SK-N-SH (cell line): ENCODE results near the gene INSYN2B. TPM values are rescaled to one million over a fixed set of nuclear protein-coding genes. Genes with fewer than 3 reads are reported as not detected.
A peak's percentile ranks its signal among the peaks of the same experiment; 100 is the strongest.

Source experiments
- CTCF ChIA-PET: fragments of 300-600, 350-600 bp; formaldehyde crosslinking; extraction: SDS; loops from one replicate; lab custom pipeline; 2021; lab: Yijun Ruan, JAX
- POLR2A ChIA-PET: fragments of 350-600 bp; sonication (Branson Sonifier 250); formaldehyde crosslinking; extraction: SDS; loops from one replicate; lab custom pipeline; 2020; ENCODE audit warnings: antibody characterized with exemption, inconsistent platforms; lab: Yijun Ruan, JAX
- DNase-seq: peaks from one replicate; pipeline ENCODE4 v3.0.0; 2012
- H2AFZ ChIP-seq: fragments of 200-600 bp; sonication (generic); 2 replicates; pipeline ENCODE4 v1.8.1; 2016; ENCODE audit warnings: antibody characterized with exemption, mild to moderate bottlenecking, low read depth
- H3F3A ChIP-seq: fragments of 200-600 bp; sonication (generic); replicated peaks from 2 replicates; pipeline ENCODE3; 2016; ENCODE audit warnings: antibody characterized with exemption, mild to moderate bottlenecking; ENCODE audit not compliant: insufficient read depth
- H3K27ac ChIP-seq, 2 experiments: fragments of 200-500 bp in 1 of 2; fragments of 200-600 bp in 1 of 2; sonication (Bioruptor generic) in 1 of 2; sonication (generic), shearing (Covaris generic) in 1 of 2; 2 replicates each; pipeline versions ENCODE4 v1.5.1 to v1.6.1; 2014 to 2016; ENCODE audit warnings: low read depth in 2 of 2, inconsistent platforms in 1 of 2, low read length in 1 of 2, mild to moderate bottlenecking in 1 of 2, mixed read lengths in 1 of 2
- H3K27me3 ChIP-seq: fragments of 200-600 bp; sonication (generic), shearing (Covaris generic); 2 replicates; pipeline ENCODE4 v1.6.1; 2016; ENCODE audit warnings: mixed run types; ENCODE audit not compliant: insufficient read depth
- H3K36me3 ChIP-seq, 2 experiments: fragments of 200-500 bp in 1 of 2; fragments of 200-600 bp in 1 of 2; sonication (Bioruptor generic) in 1 of 2; sonication (generic) in 1 of 2; replicated peaks in 1 of 2; 2 replicates each; pipeline versions ENCODE3 to v1.5.1; 2014 to 2016; ENCODE audit warnings: low read length in 1 of 2, mild to moderate bottlenecking in 1 of 2; ENCODE audit not compliant: insufficient read depth in 2 of 2, control insufficient read depth in 1 of 2
- H3K4me1 ChIP-seq, 2 experiments: fragments of 200-500 bp in 1 of 2; fragments of 200-600 bp in 1 of 2; sonication (Bioruptor generic) in 1 of 2; sonication (generic), shearing (Covaris generic) in 1 of 2; 2 replicates each; pipeline versions ENCODE4 v1.5.1 to v1.6.1; 2014 to 2016; ENCODE audit warnings: low read depth in 1 of 2, low read length in 1 of 2, mixed run types in 1 of 2; ENCODE audit not compliant: insufficient read depth in 2 of 2, control insufficient read depth in 1 of 2
- H3K4me2 ChIP-seq: fragments of 200-600 bp; sonication (generic), shearing (Covaris generic); 2 replicates; pipeline ENCODE4 v1.6.1; 2017; ENCODE audit warnings: mixed run types
- H3K4me3 ChIP-seq, 2 experiments: fragments of 200-500 bp in 1 of 2; fragments of 200-600 bp in 1 of 2; sonication (Bioruptor generic) in 1 of 2; sonication (generic), shearing (Covaris generic) in 1 of 2; 2 replicates each; pipeline versions ENCODE4 v1.5.1 to v1.8.1; 2014 to 2016; ENCODE audit warnings: low read depth in 2 of 2, inconsistent platforms in 1 of 2, low read length in 1 of 2, mild to moderate bottlenecking in 1 of 2, mixed read lengths in 1 of 2, moderate library complexity in 1 of 2
- H3K79me2 ChIP-seq: fragments of 200-600 bp; sonication (generic); 2 replicates; pipeline ENCODE4 v1.8.1; 2017; ENCODE audit warnings: mild to moderate bottlenecking; ENCODE audit not compliant: insufficient read depth
- H3K9ac ChIP-seq: fragments of 200-600 bp; sonication (generic); 2 replicates; pipeline ENCODE4 v1.6.1; 2017; ENCODE audit warnings: mixed run types
- H3K9me2 ChIP-seq: fragments of 200-600 bp; sonication (generic); 2 replicates; pipeline ENCODE4 v1.6.1; 2017; ENCODE audit warnings: mixed run types
- H3K9me3 ChIP-seq: fragments of 200-600 bp; sonication (generic); 2 replicates; pipeline ENCODE4 v1.6.1; 2017; ENCODE audit warnings: mixed run types, mild to moderate bottlenecking, moderate library complexity
- H4K20me1 ChIP-seq: fragments of 200-600 bp; sonication (generic); 2 replicates; pipeline ENCODE4 v1.6.1; 2017; ENCODE audit warnings: mild to moderate bottlenecking, mixed run types; ENCODE audit not compliant: insufficient read depth
- CTCF ChIP-seq: fragments of 200-600 bp; sonication (generic); IDR thresholded peaks from 2 replicates; pipeline ENCODE4 v1.6.1; 2017; ENCODE audit warnings: antibody characterized with exemption, mild to moderate bottlenecking, moderate library complexity
- ELF1 ChIP-seq: IDR thresholded peaks from 2 replicates; pipeline ENCODE4 v1.4.0; 2012
- EZH2phosphoT487 ChIP-seq: fragments of 200-600 bp; sonication (generic); IDR thresholded peaks from 2 replicates; pipeline ENCODE4 v1.6.1; 2017; ENCODE audit warnings: low read depth, mixed run types, mild to moderate bottlenecking, antibody characterized with exemption, moderate library complexity, borderline replicate concordance
- GABPA ChIP-seq: IDR thresholded peaks from 2 replicates; pipeline ENCODE4 v1.4.0; 2012; ENCODE audit warnings: low read depth, mild to moderate bottlenecking
- GATA2 ChIP-seq: sonication (generic); formaldehyde crosslinking; IDR thresholded peaks from 2 replicates; pipeline ENCODE4 v1.5.0; 2020; ENCODE audit warnings: mild to moderate bottlenecking, missing genetic modification reagents
- NFIC ChIP-seq: IDR thresholded peaks from 2 replicates; pipeline ENCODE4 v1.4.0; 2012; ENCODE audit warnings: borderline replicate concordance
- NRF1 ChIP-seq: IDR thresholded peaks from 2 replicates; pipeline ENCODE4 v1.6.1; 2012; ENCODE audit warnings: low read depth, mild to moderate bottlenecking, low read length
- POLR2AphosphoS5 ChIP-seq: IDR thresholded peaks from 2 replicates; pipeline ENCODE4 v1.6.1; 2012; ENCODE audit warnings: low read depth, low read length
- RCOR1 ChIP-seq: fragments of 150-350 bp; IDR thresholded peaks from 2 replicates; pipeline ENCODE4 v1.6.1; 2017; ENCODE audit warnings: antibody characterized with exemption, low read length
- REST ChIP-seq: IDR thresholded peaks from 2 replicates; pipeline ENCODE4 v1.6.1; 2012; ENCODE audit warnings: mild to moderate bottlenecking, low read depth, low read length, moderate library complexity
- RFX5 ChIP-seq: IDR thresholded peaks from 2 replicates; pipeline ENCODE4 v1.6.1; 2012; ENCODE audit warnings: mild to moderate bottlenecking, improper control_type of control experiment, low read length
- TCF12 ChIP-seq: IDR thresholded peaks from 2 replicates; pipeline ENCODE4 v1.4.0; 2012
- YY1 ChIP-seq: IDR thresholded peaks from 2 replicates; pipeline ENCODE4 v1.4.0; 2012; ENCODE audit warnings: low read depth, mild to moderate bottlenecking
- WGBS: methylation state at CpG from one replicate; pipeline ENCODE4 v1.1.6; 2017; ENCODE audit warnings: low lambda C conversion rate; 5-methylcytosine and 5-hydroxymethylcytosine counted together
- polyA plus RNA-seq, 3 experiments: library from polyadenylated mRNA; depleted of rRNA; stranded (reverse); fragments of >200 nt; gene quantifications; 2 replicates each; pipeline ENCODE4 v1.2.3, GENCODE V29; 2012
- TF ChIP-seq, protein P1 (sequence below): IDR thresholded peaks from 2 replicates; pipeline ENCODE4 v1.4.0; 2012; ENCODE audit warnings: low read depth

The INSYN2B gene
- polyA plus RNA-seq, 1 of the 3 experiments (the other 2 are of a cell fraction), result 9.2 TPM

DNA sequence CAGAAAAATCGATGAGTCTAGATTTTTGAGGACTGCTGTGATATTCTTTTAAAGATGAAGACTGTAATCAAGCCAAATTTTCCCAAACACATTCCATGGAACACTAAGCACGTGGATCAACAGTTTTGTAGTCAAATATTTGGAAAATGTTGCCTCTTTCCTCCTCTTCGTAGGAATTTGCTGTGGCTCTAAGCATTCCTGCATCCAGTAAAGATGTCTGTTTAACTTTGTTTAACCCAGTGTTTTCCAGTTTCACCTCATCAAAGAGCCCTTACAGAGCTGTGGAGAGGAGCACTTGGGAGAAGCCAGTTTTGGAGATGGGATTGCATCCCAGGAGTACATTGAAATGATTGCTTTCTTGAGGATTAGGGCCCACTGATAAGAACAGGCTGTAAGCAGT, 58.9 kb downstream of the INSYN2B start:
- Histone ChIP-seq H3K4me3 (no peak overlapping the region), H4K20me1 (no peaks in the 10 kb centered on the region), H3K79me2 (peaks cover 19% of the 10 kb centered on the region), H3K9ac (no peak overlapping the region), H3F3A (no peaks in the 10 kb centered on the region), H3K4me2 (peak overlapping the region; percentile 40), H2AFZ (no peak overlapping the region), H3K27ac (peak overlapping the region in 1 of 2 experiments; percentile 45; a peak in 2 of 4 replicates), H3K9me2 (no peaks in the 10 kb centered on the region), H3K9me3 (no peaks in the 10 kb centered on the region), H3K4me1 (peaks cover 3 to 11% of the 10 kb centered on the region in 2 experiments; a peak in 3 of 4 replicates), H3K36me3 (peaks cover 0 to 18% of the 10 kb centered on the region in 2 experiments), H3K27me3 (no peaks in the 10 kb centered on the region)
- TF ChIP-seq TCF12 (no peak), NFIC (no peak), GABPA (no peak), CTCF (no peak), RFX5 (no peak), EZH2phosphoT487 (no peak), RCOR1 (no peak), YY1 (no peak), POLR2AphosphoS5 (no peak)
- TF ChIP-seq, protein P1, sequence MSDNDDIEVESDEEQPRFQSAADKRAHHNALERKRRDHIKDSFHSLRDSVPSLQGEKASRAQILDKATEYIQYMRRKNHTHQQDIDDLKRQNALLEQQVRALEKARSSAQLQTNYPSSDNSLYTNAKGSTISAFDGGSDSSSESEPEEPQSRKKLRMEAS, result no peak
- CTCF ChIA-PET, result interaction anchor here (1.3 to 1.8 kb wide), 2 partner anchors 10 to 59 kb away, joined by 4 to 15 read pairs; partner anchors contain the start of gene INSYN2B
- DNase-seq, result no peak
- POLR2A ChIA-PET, result no interaction called here
- WGBS, result 66% methylated on average over 3 of the region's 3 CpGs

DNA sequence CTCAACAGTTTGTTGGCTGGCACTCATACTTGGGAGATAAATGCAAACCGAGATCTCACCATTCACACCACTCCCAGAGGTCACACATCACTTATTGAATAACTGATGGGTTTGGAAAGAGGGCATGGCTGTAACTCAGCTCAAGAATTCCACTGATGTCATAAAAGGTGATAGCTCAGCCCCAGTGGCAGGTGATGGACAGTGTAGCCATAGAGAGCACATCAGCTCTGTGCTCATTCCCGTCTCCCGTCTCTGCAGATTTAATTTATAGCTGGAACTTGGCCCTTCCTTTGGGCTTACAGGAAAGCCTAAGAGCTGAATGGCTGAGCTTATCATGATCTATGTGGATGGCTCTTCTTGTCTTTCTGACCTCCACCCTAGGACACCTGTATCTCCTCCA, 59.8 kb downstream of the INSYN2B start:
- CTCF ChIA-PET, result no interaction called here
- no peak for TF ChIP-seq NRF1
- TF ChIP-seq GATA2 (CRISPR knock-in tag), result no peak
- TF ChIP-seq EZH2phosphoT487, result no peak
- no peak for TF ChIP-seq RFX5
- TF ChIP-seq ELF1, result no peak
- no peak for TF ChIP-seq REST
- no peak for TF ChIP-seq RCOR1
- POLR2A ChIA-PET, result no interaction called here

More for the DNA sequence above, 59.8 kb downstream of the INSYN2B start:
- Histone ChIP-seq H3K4me2 (no peak overlapping the region), H2AFZ (no peak overlapping the region), H4K20me1 (no peaks in the 10 kb centered on the region), H3K9ac (no peak overlapping the region), H3K4me1 (peaks cover 3 to 11% of the 10 kb centered on the region in 2 experiments; a peak in 3 of 4 replicates), H3K27me3 (no peaks in the 10 kb centered on the region), H3K9me3 (no peaks in the 10 kb centered on the region), H3K36me3 (peaks cover 0 to 15% of the 10 kb centered on the region in 2 experiments), H3F3A (no peaks in the 10 kb centered on the region), H3K4me3 (no peak overlapping the region), H3K79me2 (peaks cover 24% of the 10 kb centered on the region), H3K27ac (no peak overlapping the region), H3K9me2 (no peaks in the 10 kb centered on the region)
- whole genome bisulfite sequencing, result 77% methylated on average over 3 of the region's 3 CpGs
- DNase-seq, result no peak
